Duodenal mucosa (tissue), 2 donors: ENCODE measurements around the gene PLA2G4A.

Source experiments
- H3K27ac ChIP-seq: one replicate; pipeline ENCODE4 v1.7.0; 2013; ENCODE audit warnings: low read depth, low read length
- H3K27me3 ChIP-seq, 2 donors: one replicate each; pipeline ENCODE4 v1.7.0; 2013; ENCODE audit warnings: low read length in 2 of 2, control low read depth in 1 of 2; ENCODE audit not compliant: insufficient read depth in 2 of 2, control insufficient read depth in 1 of 2
- H3K36me3 ChIP-seq, 2 donors: one replicate each; pipeline ENCODE4 v1.7.0; 2013; ENCODE audit warnings: low read length in 2 of 2, control low read depth in 1 of 2; ENCODE audit not compliant: insufficient read depth in 2 of 2, control insufficient read depth in 1 of 2
- H3K4me1 ChIP-seq, 2 donors: one replicate each; pipeline ENCODE4 v1.7.0; 2013; ENCODE audit warnings: low read length in 2 of 2, control low read depth in 1 of 2; ENCODE audit not compliant: insufficient read depth in 2 of 2, control insufficient read depth in 1 of 2
- H3K4me3 ChIP-seq, 2 donors: one replicate each; pipeline ENCODE4 v1.7.0; 2013; ENCODE audit warnings: low read length in 2 of 2, low read depth in 1 of 2
- H3K9ac ChIP-seq, 2 donors: one replicate each; pipeline ENCODE4 v1.7.0; 2013; ENCODE audit warnings: low read length in 2 of 2, low read depth in 1 of 2
- H3K9me3 ChIP-seq, 2 donors: one replicate each; pipeline ENCODE4 v1.7.0; 2013; ENCODE audit warnings: low read length in 2 of 2, control low read depth in 1 of 2; ENCODE audit not compliant: control insufficient read depth in 1 of 2

Gene PLA2G4A

GRCh38 chr1:186843931-186844330 lies 15.2 kb downstream of the PLA2G4A start:
- Histone ChIP-seq H3K4me1 (peaks cover 32 to 53% of the 10 kb centered on the region in 2 donors), H3K9me3 (no peaks in the 10 kb centered on the region)

DNA sequence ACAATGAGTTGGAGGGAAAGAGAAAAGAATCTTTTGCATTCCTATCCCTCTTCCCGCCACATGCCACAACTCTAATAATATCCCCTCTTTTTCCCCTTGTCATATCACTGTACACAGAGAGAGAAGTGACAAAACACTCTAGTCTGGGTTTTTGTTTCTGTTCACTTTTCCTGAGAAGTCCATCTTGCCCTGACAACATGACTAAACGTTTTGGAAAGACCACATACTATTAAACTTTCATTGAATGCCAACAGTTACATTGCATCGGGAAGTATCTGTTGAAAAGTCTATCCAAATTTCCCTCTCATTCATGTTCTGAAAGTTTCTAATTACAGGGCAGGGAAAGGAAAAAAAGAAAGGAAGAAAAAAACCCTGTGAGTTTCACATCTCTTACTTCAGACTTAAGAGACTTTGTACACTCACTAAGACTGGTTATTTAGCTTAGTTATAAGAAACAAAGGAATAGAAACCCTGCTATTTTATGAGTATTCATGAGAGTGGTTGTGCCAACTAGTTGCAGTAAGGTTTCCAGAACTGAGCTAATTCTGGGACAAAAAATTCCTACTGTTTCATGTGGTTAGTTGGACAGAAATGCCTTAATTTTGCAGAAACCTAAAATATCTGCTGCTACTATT lies 16.9 kb downstream of the PLA2G4A start:
- Histone ChIP-seq H3K27me3 (no peaks in the 10 kb centered on the region), H3K4me3 (no peak overlapping the region), H3K9me3 (no peaks in the 10 kb centered on the region), H3K27ac (no peak overlapping the region), H3K9ac (no peak overlapping the region), H3K4me1 (peaks cover 22 to 52% of the 10 kb centered on the region in 2 donors), H3K36me3 (no peaks in the 10 kb centered on the region)

More at GRCh38 chr1:186843931-186844330, 15.2 kb downstream of the PLA2G4A start:
- no peaks in the 10 kb centered on the region for H3K27me3 ChIP-seq
- H3K27ac ChIP-seq: no peak overlapping the region
- H3K9ac ChIP-seq: no peak overlapping the region
- H3K36me3 ChIP-seq: no peaks in the 10 kb centered on the region
- H3K4me3 ChIP-seq: no peak overlapping the region

DNA sequence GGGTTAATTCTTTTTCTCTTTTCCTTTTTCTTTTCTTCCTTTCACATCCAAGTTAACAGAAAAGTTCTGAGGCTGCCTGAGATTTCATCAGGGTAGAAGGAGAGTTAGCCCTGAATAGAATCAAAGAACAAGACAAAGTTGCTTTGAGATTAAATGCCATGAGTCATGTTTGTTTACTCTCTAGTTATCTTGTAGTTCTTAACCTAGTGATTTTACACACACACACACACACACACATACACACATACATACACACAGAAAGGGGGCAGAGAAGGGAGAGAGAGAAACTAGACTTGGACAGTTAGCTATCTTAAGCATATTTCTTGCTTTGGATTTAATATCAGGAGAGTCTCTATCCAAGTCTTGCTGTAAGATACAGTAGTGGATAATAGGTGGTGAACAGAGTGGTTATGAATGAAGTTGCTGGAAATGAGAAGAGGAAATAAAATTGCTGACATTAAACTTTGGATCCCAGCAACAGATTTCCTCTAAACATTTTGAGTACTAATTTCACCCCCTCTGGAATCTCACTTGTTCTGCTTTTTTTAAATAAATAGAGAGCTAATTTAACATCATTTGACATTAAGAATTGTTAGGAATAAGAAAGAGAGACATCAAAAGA lies 19.9 kb downstream of the PLA2G4A start:
- Histone ChIP-seq H3K4me3 (no peak overlapping the region), H3K9me3 (no peaks in the 10 kb centered on the region), H3K4me1 (peaks cover 5 to 34% of the 10 kb centered on the region in 2 donors), H3K9ac (no peak overlapping the region), H3K27ac (no peak overlapping the region), H3K27me3 (no peaks in the 10 kb centered on the region), H3K36me3 (no peaks in the 10 kb centered on the region)

DNA sequence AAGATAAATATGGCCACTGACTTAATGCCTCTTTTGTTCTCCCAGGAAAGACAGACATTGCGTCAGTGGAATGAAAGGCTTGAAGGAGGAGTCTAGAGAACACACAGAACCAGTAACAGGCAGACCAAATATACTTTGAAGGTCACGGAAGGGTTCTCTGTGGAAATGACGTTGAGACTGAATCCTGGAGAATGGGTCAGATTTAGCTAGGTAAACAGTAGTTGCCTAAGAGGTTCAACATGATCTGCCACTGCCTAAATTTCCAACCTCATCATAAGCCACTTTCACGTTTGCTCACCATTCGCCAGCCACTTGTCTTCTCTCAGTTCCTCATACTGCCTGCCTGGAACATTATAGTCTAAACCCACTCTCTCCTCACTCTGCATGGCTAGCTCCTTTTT lies 20.5 kb downstream of the PLA2G4A start:
- H3K9ac ChIP-seq: no peak overlapping the region
- peaks cover 5 to 39% of the 10 kb centered on the region in 2 donors for H3K4me1 ChIP-seq
- no peak overlapping the region for H3K27ac ChIP-seq

GRCh38 chr1:186849826-186850225 lies 21.1 kb downstream of the PLA2G4A start:
- Histone ChIP-seq H3K9me3 (no peaks in the 10 kb centered on the region), H3K4me3 (no peak overlapping the region), H3K4me1 (peaks cover 5 to 39% of the 10 kb centered on the region in 2 donors), H3K9ac (no peak overlapping the region), H3K27me3 (no peaks in the 10 kb centered on the region), H3K27ac (no peak overlapping the region), H3K36me3 (no peaks in the 10 kb centered on the region)

More for the DNA sequence above, 20.5 kb downstream of the PLA2G4A start:
- no peaks in the 10 kb centered on the region for H3K36me3 ChIP-seq
- H3K9me3 ChIP-seq: no peaks in the 10 kb centered on the region
- H3K4me3 ChIP-seq: no peak overlapping the region
- no peaks in the 10 kb centered on the region for H3K27me3 ChIP-seq

- no peak overlapping the region for H3K27ac ChIP-seq
- H3K4me1 ChIP-seq: peaks cover 0 to 18% of the 10 kb centered on the region in 2 donors
- no peak overlapping the region for H3K9ac ChIP-seq
- H3K4me3 ChIP-seq: no peak overlapping the region
- H3K36me3 ChIP-seq: no peaks in the 10 kb centered on the region
- H3K9me3 ChIP-seq: no peaks in the 10 kb centered on the region
- H3K27me3 ChIP-seq: no peaks in the 10 kb centered on the region
Observed at GRCh38 chr1:186854102-186854501, 25.4 kb downstream of the PLA2G4A start.

GRCh38 chr1:186858923-186859322 lies 30.2 kb downstream of the PLA2G4A start:
- H3K9ac ChIP-seq: no peak overlapping the region
- H3K4me3 ChIP-seq: no peak overlapping the region
- H3K27ac ChIP-seq: no peak overlapping the region
- H3K36me3 ChIP-seq: no peaks in the 10 kb centered on the region
- H3K27me3 ChIP-seq: no peaks in the 10 kb centered on the region
- peaks cover 0 to 4% of the 10 kb centered on the region in 2 donors for H3K4me1 ChIP-seq
- no peaks in the 10 kb centered on the region for H3K9me3 ChIP-seq

GRCh38 chr1:186859995-186860394 lies 31.2 kb downstream of the PLA2G4A start:
- H3K9me3 ChIP-seq: no peaks in the 10 kb centered on the region
- no peak overlapping the region for H3K4me3 ChIP-seq
- H3K36me3 ChIP-seq: no peaks in the 10 kb centered on the region
- no peaks in the 10 kb centered on the region for H3K27me3 ChIP-seq
- H3K27ac ChIP-seq: no peak overlapping the region
- no peak overlapping the region for H3K9ac ChIP-seq
- H3K4me1 ChIP-seq: no peaks in the 10 kb centered on the region

DNA sequence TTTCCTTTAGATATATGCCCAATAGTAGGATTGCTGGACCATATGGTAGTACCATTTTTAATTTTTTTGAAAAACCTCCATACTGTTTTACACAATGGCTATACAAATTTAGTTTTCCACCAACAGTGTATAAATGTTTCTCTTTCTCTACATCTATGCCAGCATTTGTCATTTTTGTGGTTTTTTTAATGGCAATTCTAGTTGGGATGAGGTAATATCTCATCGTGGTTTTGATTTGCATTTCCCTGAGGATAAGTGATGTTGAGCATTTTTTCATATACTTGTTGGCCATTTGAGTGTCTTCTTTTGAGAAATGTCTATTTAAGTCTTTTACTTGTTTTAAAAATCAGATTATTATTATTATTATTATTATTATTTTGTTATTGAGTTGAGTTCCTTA lies 35.5 kb downstream of the PLA2G4A start:
- H3K9ac ChIP-seq: no peak overlapping the region
- no peaks in the 10 kb centered on the region for H3K9me3 ChIP-seq
- H3K36me3 ChIP-seq: no peaks in the 10 kb centered on the region
- no peaks in the 10 kb centered on the region for H3K27me3 ChIP-seq
- no peak overlapping the region for H3K4me3 ChIP-seq
- H3K27ac ChIP-seq: no peak overlapping the region
- peaks cover 0 to 6% of the 10 kb centered on the region in 2 donors for H3K4me1 ChIP-seq

GRCh38 chr1:186865253-186865652 lies 36.5 kb downstream of the PLA2G4A start:
- Histone ChIP-seq H3K9ac (no peak overlapping the region), H3K4me3 (no peak overlapping the region), H3K4me1 (peaks cover 0 to 14% of the 10 kb centered on the region in 2 donors), H3K36me3 (no peaks in the 10 kb centered on the region), H3K9me3 (no peaks in the 10 kb centered on the region), H3K27ac (no peak overlapping the region), H3K27me3 (no peaks in the 10 kb centered on the region)
